GM12878 (cell line): ENCODE measurements around the gene TSPAN12. TPM values are rescaled to one million over a fixed set of nuclear protein-coding genes. Genes with fewer than 3 reads are reported as not detected.

Experiments used
- ATAC-seq: fragments of 200-7000 bp; cut with Tn5 transposase; 3 replicates; pipeline ENCODE4 v1.9.1; 2020; ENCODE audit warnings: mild to moderate bottlenecking, moderate library complexity
- BruUV-seq: library from RNA; stranded (reverse); fragments of 400-500 nt; replicated peaks from 2 replicates; lab custom pipeline; 2021; lab: Mats Ljungman, UMichigan
- CTCF ChIA-PET: fragments of 300-600 bp; sonication (Branson Sonifier 250); formaldehyde crosslinking; extraction: SDS; loops from one replicate; lab custom pipeline; 2021; ENCODE audit warnings: inconsistent platforms; lab: Yijun Ruan, JAX
- POLR2A ChIA-PET: fragments of 350-600 bp; formaldehyde crosslinking; extraction: SDS; loops from one replicate; lab custom pipeline; 2021; ENCODE audit warnings: inconsistent platforms; lab: Charles Lee
- RAD21 ChIA-PET: fragments of 300-600 bp; sonication (Branson Sonifier 250); formaldehyde crosslinking; loops from one replicate; lab custom pipeline; 2023; ENCODE audit warnings: antibody characterized with exemption; ENCODE audit not compliant: unreplicated experiment; lab: Charles Lee
- SMC1A ChIA-PET: fragments of 300-600 bp; sonication (Branson Sonifier 250); formaldehyde crosslinking; loops from one replicate; lab custom pipeline; 2023; ENCODE audit not compliant: unreplicated experiment, uncharacterized antibody; lab: Charles Lee
- DNase-seq: peaks from one replicate; pipeline ENCODE4 v3.0.0-alpha.2; 2011; ENCODE audit warnings: low read depth, low spot score
- FAIRE-seq: peaks from 3 replicates; lab custom pipeline; 2011; peaks lifted over from hg19 to GRCh38; lab: Jason Lieb, UNC
- H2AFZ ChIP-seq: 2 replicates; pipeline ENCODE4 v1.6.0; 2011; ENCODE audit warnings: low read depth, low read length, control low read depth; ENCODE audit not compliant: control insufficient read depth
- H3K27ac ChIP-seq: 2 replicates; pipeline ENCODE4 v1.5.1; 2011; ENCODE audit warnings: control low read depth; ENCODE audit not compliant: control insufficient read depth, insufficient read depth
- H3K27me3 ChIP-seq, 2 experiments: replicated peaks in 1 of 2; 2 replicates each; pipeline versions ENCODE4 v1.6.0 to v1.6.1; 2011; ENCODE audit warnings: low read length in 1 of 2; ENCODE audit not compliant: control insufficient read depth in 2 of 2, insufficient read depth in 2 of 2
- H3K36me3 ChIP-seq, 2 experiments: 2 replicates each; pipeline ENCODE4 v1.5.1; 2011; ENCODE audit warnings: low read length in 1 of 2; ENCODE audit not compliant: control insufficient read depth in 2 of 2, insufficient read depth in 2 of 2
- H3K4me1 ChIP-seq: 2 replicates; pipeline ENCODE4 v1.6.1; 2011; ENCODE audit warnings: mild to moderate bottlenecking, low read length, moderate library complexity, mixed read lengths; ENCODE audit not compliant: control insufficient read depth, insufficient read depth
- H3K4me2 ChIP-seq: 2 replicates; pipeline ENCODE4 v1.6.0; 2011; ENCODE audit warnings: control low read depth; ENCODE audit not compliant: control insufficient read depth, insufficient read depth
- H3K4me3 ChIP-seq: fragments of 200-600 bp; sonication (generic); 2 replicates; pipeline ENCODE4 v1.5.1; 2016
- H3K79me2 ChIP-seq: 2 replicates; pipeline ENCODE4 v1.6.0; 2011; ENCODE audit warnings: low read length; ENCODE audit not compliant: control insufficient read depth, insufficient read depth
- H3K9ac ChIP-seq: 2 replicates; pipeline ENCODE4 v1.8.0; 2011; ENCODE audit warnings: low read length, control low read depth, mixed read lengths; ENCODE audit not compliant: control insufficient read depth, insufficient read depth
- H3K9me3 ChIP-seq: replicated peaks from 3 replicates; pipeline ENCODE4 v1.5.1; 2011; ENCODE audit warnings: mild to moderate bottlenecking, low read length; ENCODE audit not compliant: control insufficient read depth, insufficient read depth
- H4K20me1 ChIP-seq: 2 replicates; pipeline ENCODE4 v1.6.0; 2011; ENCODE audit not compliant: control insufficient read depth, insufficient read depth
- CBX5 ChIP-seq: sonication (generic); IDR thresholded peaks from 2 replicates; pipeline ENCODE4 v1.6.1; 2016; ENCODE audit warnings: low read depth, moderate library complexity, mild to moderate bottlenecking, inconsistent platforms
- CREB1 ChIP-seq: IDR thresholded peaks from 2 replicates; pipeline ENCODE4 v1.6.1; 2012; ENCODE audit warnings: low read depth, mild to moderate bottlenecking, inconsistent platforms
- CREM ChIP-seq: IDR thresholded peaks from 2 replicates; pipeline ENCODE4 v1.6.1; 2014; ENCODE audit warnings: antibody characterized with exemption, low read depth
- DPF2 ChIP-seq: fragments of 450-650 bp; IDR thresholded peaks from 2 replicates; pipeline ENCODE4 v1.6.1; 2017; ENCODE audit warnings: mild to moderate bottlenecking
- EP300 ChIP-seq, 2 experiments: fragments of 150-350 bp in 1 of 2; IDR thresholded peaks; 2 replicates each; pipeline ENCODE4 v1.6.1; 2011 to 2012; ENCODE audit warnings: low read depth in 2 of 2, low read length in 2 of 2, borderline replicate concordance in 1 of 2, improper control_type of control experiment in 1 of 2, inconsistent platforms in 1 of 2; ENCODE audit not compliant: control insufficient read depth in 1 of 2
- ETV6 ChIP-seq, 2 experiments: fragments of 450-650 bp in 1 of 2; IDR thresholded peaks in 1 of 2; conservative IDR thresholded peaks in 1 of 2; 2 replicates each; pipeline ENCODE4 v1.6.1; 2014; ENCODE audit warnings: antibody characterized with exemption in 1 of 2, borderline replicate concordance in 1 of 2, low read depth in 1 of 2, mild to moderate bottlenecking in 1 of 2, moderate library complexity in 1 of 2
- HDAC6 ChIP-seq: fragments of 200-600 bp; sonication (generic); IDR thresholded peaks from one replicate; pipeline ENCODE4 v1.8.0; 2017; ENCODE audit warnings: antibody characterized with exemption; ENCODE audit not compliant: unreplicated experiment
- KLF5 ChIP-seq: fragments of 450-650 bp; IDR thresholded peaks from 2 replicates; pipeline ENCODE4 v1.6.1; 2014; ENCODE audit warnings: mild to moderate bottlenecking; ENCODE audit not compliant: partially characterized antibody
- PAX8 ChIP-seq: fragments of 450-650 bp; IDR thresholded peaks from 2 replicates; pipeline ENCODE4 v1.6.1; 2017; ENCODE audit warnings: mild to moderate bottlenecking, moderate library complexity
- POLR2AphosphoS2 ChIP-seq: IDR thresholded peaks from 2 replicates; pipeline ENCODE4 v1.6.1; 2011; ENCODE audit warnings: low read depth, mild to moderate bottlenecking, low read length, improper control_type of control experiment, moderate library complexity
- SIX5 ChIP-seq: IDR thresholded peaks from 2 replicates; pipeline ENCODE4 v1.6.1; 2011; ENCODE audit warnings: mild to moderate bottlenecking, low read depth, low read length, moderate library complexity; ENCODE audit not compliant: severe bottlenecking
- SMAD5 ChIP-seq: IDR thresholded peaks from 2 replicates; pipeline ENCODE4 v1.6.1; 2016; ENCODE audit warnings: antibody characterized with exemption, low read depth
- SP1 ChIP-seq: IDR thresholded peaks from one replicate; pipeline ENCODE4 v1.6.1; 2011; ENCODE audit warnings: low read depth, low read length
- SUPT20H ChIP-seq: IDR thresholded peaks from 2 replicates; pipeline ENCODE4 v1.6.1; 2011; ENCODE audit warnings: low read depth, mild to moderate bottlenecking, low read length, moderate library complexity, borderline replicate concordance; ENCODE audit not compliant: control insufficient read depth
- WRNIP1 ChIP-seq: IDR thresholded peaks from 2 replicates; pipeline ENCODE4 v1.6.1; 2011; ENCODE audit warnings: low read depth, low read length, improper control_type of control experiment, borderline replicate concordance
- YY1 ChIP-seq: IDR thresholded peaks from 2 replicates; pipeline ENCODE4 v1.6.1; 2011; ENCODE audit warnings: low read depth, mild to moderate bottlenecking, low read length
- in situ Hi-C: fragments of 300-500 bp; cut with MboI; formaldehyde crosslinking; loops from 9 replicates; pipeline ENCODE4 v1.14.3; 2018; ENCODE audit warnings: mixed read lengths
- intact Hi-C: fragments of 100-400 bp; cut with micrococcal nuclease; formaldehyde crosslinking; loops from one replicate; pipeline ENCODE4 v1.14.2; 2022; ENCODE audit not compliant: unreplicated experiment
- polyA plus RNA-seq, 11 experiments: library from polyadenylated mRNA; depleted of rRNA in 4 of 11; unstranded in 6 of 11; stranded (reverse) in 5 of 11; fragments of >200 nt; fragmentation: Nextera tagmentation in 4 of 11; fragmentation: Illumina TruSeq in 1 of 11; extraction: Ambion mirVana in 4 of 11; extraction: Trizol in 1 of 11; gene quantifications; 1 replicate in 1 of 11; 2 replicates in 10 of 11; pipeline versions ENCODE4 v1.2.1 to v1.2.3, GENCODE V29; 2011 to 2016; ENCODE audit warnings: inconsistent platforms in 2 of 11, missing spikeins in 2 of 11, low read depth in 1 of 11
- total RNA-seq, 4 experiments: library from RNA; depleted of rRNA in 3 of 4; stranded (reverse); fragments of >200 nt in 3 of 4; fragmentation: Illumina TruSeq in 1 of 4; extraction: Trizol in 1 of 4; gene quantifications; 2 replicates each; pipeline versions ENCODE4 v1.2.1 to v1.2.3, GENCODE V29; 2013 to 2021
- TF ChIP-seq, protein P1 (sequence below): fragments of 450-650 bp; IDR thresholded peaks from 2 replicates; pipeline ENCODE4 v1.6.1; 2016; ENCODE audit warnings: mild to moderate bottlenecking, moderate library complexity, borderline replicate concordance
- TF ChIP-seq, protein P2 (sequence below): IDR thresholded peaks from 2 replicates; pipeline ENCODE4 v1.6.1; 2012; ENCODE audit warnings: low read depth, low read length, improper control_type of control experiment

Gene TSPAN12
- total and polyA plus RNA-seq, 10 of the 15 experiments (the other 5 are each of a cell fraction or from before 2014, with no cell fraction given), result 0.67 to 110 (median 1.3) TPM

DNA sequence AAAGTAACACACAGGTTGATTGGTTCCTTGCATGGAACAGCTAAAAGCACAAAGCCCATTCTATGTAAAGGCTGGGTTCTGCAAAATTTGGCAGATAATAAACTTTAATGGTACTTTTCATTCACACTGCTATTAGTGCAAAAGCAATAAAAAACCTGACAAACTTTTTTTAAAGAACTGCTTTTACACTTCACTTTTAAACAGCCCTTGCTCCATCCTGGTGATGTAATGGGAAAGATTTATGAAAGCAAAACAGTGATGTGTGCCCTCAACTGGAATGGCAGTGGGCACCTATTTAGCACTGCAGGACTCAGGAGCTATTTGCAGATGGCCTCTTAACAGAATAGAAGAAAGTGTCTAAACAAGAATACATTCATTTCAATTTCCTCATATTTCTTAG lies 44.9 kb downstream of the TSPAN12 start:
- no peaks in the 10 kb centered on the region for H3K4me1 ChIP-seq
- in situ Hi-C loops (no loop called here), intact Hi-C loops (no loop called here)
- no peak for ATAC-seq
- no peak for TF ChIP-seq CREB1
- TF ChIP-seq POLR2AphosphoS2, result no peak
- no peak for TF ChIP-seq YY1
- no peak for TF ChIP-seq SUPT20H
- no peak for TF ChIP-seq DPF2
- no peak for TF ChIP-seq ETV6 (conservative IDR thresholded peaks at IDR 0.05 in 1 of 2, IDR thresholded peaks at IDR 0.05 in 1 of 2; ENCODE audit: borderline replicate concordance in 1 of 2, low read depth in 1 of 2)
- TF ChIP-seq EP300 (IDR thresholded peaks at IDR 0.05; ENCODE audit: borderline replicate concordance in 1 of 2, control insufficient read depth in 1 of 2, low read depth in 2 of 2, low read length in 2 of 2), result no peak
- TF ChIP-seq WRNIP1, result no peak
- TF ChIP-seq SP1, result no peak
- no peak for TF ChIP-seq KLF5
- no peak for TF ChIP-seq SIX5
- TF ChIP-seq, protein P1, sequence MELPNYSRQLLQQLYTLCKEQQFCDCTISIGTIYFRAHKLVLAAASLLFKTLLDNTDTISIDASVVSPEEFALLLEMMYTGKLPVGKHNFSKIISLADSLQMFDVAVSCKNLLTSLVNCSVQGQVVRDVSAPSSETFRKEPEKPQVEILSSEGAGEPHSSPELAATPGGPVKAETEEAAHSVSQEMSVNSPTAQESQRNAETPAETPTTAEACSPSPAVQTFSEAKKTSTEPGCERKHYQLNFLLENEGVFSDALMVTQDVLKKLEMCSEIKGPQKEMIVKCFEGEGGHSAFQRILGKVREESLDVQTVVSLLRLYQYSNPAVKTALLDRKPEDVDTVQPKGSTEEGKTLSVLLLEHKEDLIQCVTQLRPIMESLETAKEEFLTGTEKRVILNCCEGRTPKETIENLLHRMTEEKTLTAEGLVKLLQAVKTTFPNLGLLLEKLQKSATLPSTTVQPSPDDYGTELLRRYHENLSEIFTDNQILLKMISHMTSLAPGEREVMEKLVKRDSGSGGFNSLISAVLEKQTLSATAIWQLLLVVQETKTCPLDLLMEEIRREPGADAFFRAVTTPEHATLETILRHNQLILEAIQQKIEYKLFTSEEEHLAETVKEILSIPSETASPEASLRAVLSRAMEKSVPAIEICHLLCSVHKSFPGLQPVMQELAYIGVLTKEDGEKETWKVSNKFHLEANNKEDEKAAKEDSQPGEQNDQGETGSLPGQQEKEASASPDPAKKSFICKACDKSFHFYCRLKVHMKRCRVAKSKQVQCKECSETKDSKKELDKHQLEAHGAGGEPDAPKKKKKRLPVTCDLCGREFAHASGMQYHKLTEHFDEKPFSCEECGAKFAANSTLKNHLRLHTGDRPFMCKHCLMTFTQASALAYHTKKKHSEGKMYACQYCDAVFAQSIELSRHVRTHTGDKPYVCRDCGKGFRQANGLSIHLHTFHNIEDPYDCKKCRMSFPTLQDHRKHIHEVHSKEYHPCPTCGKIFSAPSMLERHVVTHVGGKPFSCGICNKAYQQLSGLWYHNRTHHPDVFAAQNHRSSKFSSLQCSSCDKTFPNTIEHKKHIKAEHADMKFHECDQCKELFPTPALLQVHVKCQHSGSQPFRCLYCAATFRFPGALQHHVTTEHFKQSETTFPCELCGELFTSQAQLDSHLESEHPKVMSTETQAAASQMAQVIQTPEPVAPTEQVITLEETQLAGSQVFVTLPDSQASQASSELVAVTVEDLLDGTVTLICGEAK, result no peak
- TF ChIP-seq SMAD5, result no peak
- no peak for TF ChIP-seq HDAC6
- TF ChIP-seq, protein P2, sequence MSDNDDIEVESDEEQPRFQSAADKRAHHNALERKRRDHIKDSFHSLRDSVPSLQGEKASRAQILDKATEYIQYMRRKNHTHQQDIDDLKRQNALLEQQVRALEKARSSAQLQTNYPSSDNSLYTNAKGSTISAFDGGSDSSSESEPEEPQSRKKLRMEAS, result no peak
- TF ChIP-seq CBX5, result no peak
- no peak for TF ChIP-seq PAX8
- TF ChIP-seq CREM, result no peak
- TF ChIP-seq, all 136 proteins: peak for 0
- no peaks in the 10 kb centered on the region for H3K27me3 ChIP-seq
- BruUV-seq, result no TSS peak
- ChIA-PET SMC1A (interaction anchor here (0.6 to 1.5 kb wide), 6 partner anchors 10 to 114 kb away, joined by 3 to 7 read pairs (median 4); no protein-coding TSS in a partner anchor), POLR2A (no interaction called here), CTCF (interaction anchor here (1.2 to 3.4 kb wide), 2 partner anchors 15 to 21 kb away, joined by 5 to 11 read pairs; no protein-coding TSS in a partner anchor), RAD21 (interaction anchor here (0.5 to 1.0 kb wide), 3 partner anchors 35 to 1181 kb away, joined by 3 to 4 read pairs (median 3); no protein-coding TSS in a partner anchor)
- no peaks in the 10 kb centered on the region for H3K79me2 ChIP-seq
- H2AFZ ChIP-seq, result no peak overlapping the region
- FAIRE-seq (no peak), DNase-seq (no peak)
- no peaks in the 10 kb centered on the region for H4K20me1 ChIP-seq
- H3K9me3 ChIP-seq, result no peaks in the 10 kb centered on the region; the same call in 2 of the 3 replicates
- no peak overlapping the region for H3K4me3 ChIP-seq
- H3K4me2 ChIP-seq, result no peak overlapping the region
- no peaks in the 10 kb centered on the region for H3K36me3 ChIP-seq
- H3K27ac ChIP-seq, result no peak overlapping the region
- no peak overlapping the region for H3K9ac ChIP-seq
